MM.1S (cell line): ENCODE measurements around the gene TPCN1.

Experiments
- DNase-seq: peaks from one replicate; pipeline ENCODE4 v3.0.0-alpha.2; 2015
- H2AFZ ChIP-seq: fragments of 300-600 bp; sonication (generic); 2 replicates; pipeline ENCODE4 v1.6.0; 2016; ENCODE audit warnings: antibody characterized with exemption, low read length
- H3F3A ChIP-seq: fragments of 300-600 bp; sonication (generic); 2 replicates; pipeline ENCODE4 v1.6.1; 2016; ENCODE audit warnings: mild to moderate bottlenecking, antibody characterized with exemption, low read length, moderate library complexity, mixed read lengths; ENCODE audit not compliant: insufficient read depth
- H3K27ac ChIP-seq: fragments of 300-600 bp; sonication (generic); 2 replicates; pipeline ENCODE4 v1.5.1; 2016; ENCODE audit warnings: mild to moderate bottlenecking, low read length
- H3K27me3 ChIP-seq: fragments of 300-600 bp; sonication (generic); replicated peaks from 2 replicates; pipeline ENCODE4 v1.6.0; 2016; ENCODE audit warnings: low read length; ENCODE audit not compliant: insufficient read depth
- H3K36me3 ChIP-seq: fragments of 300-600 bp; sonication (generic); replicated peaks from 2 replicates; pipeline ENCODE4 v1.6.1; 2016; ENCODE audit warnings: mild to moderate bottlenecking, low read length, mixed read lengths; ENCODE audit not compliant: insufficient read depth
- H3K4me1 ChIP-seq: fragments of 300-600 bp; sonication (generic); 2 replicates; pipeline ENCODE4 v1.6.1; 2016; ENCODE audit warnings: low read length, mixed read lengths
- H3K4me2 ChIP-seq: fragments of 300-600 bp; sonication (generic); 2 replicates; pipeline ENCODE4 v1.6.0; 2016; ENCODE audit warnings: low read depth, low read length
- H3K4me3 ChIP-seq: fragments of 300-600 bp; sonication (generic); 2 replicates; pipeline ENCODE4 v1.5.1; 2016; ENCODE audit warnings: low read length, mixed read lengths
- H3K79me2 ChIP-seq: fragments of 300-600 bp; sonication (generic); 2 replicates; pipeline ENCODE4 v1.6.1; 2016; ENCODE audit warnings: mixed run types, low read length, mixed read lengths
- H3K9ac ChIP-seq: fragments of 300-600 bp; sonication (generic); 2 replicates; pipeline ENCODE4 v1.6.1; 2016; ENCODE audit warnings: low read length, mixed read lengths
- H3K9me2 ChIP-seq: fragments of 300-600 bp; sonication (generic); replicated peaks from 2 replicates; pipeline ENCODE4 v1.6.1; 2016; ENCODE audit warnings: mild to moderate bottlenecking, low read length, mixed read lengths; ENCODE audit not compliant: insufficient read depth
- H3K9me3 ChIP-seq: fragments of 300-600 bp; sonication (generic); replicated peaks from 2 replicates; pipeline ENCODE4 v1.6.1; 2016; ENCODE audit warnings: mild to moderate bottlenecking, low read length, mixed read lengths; ENCODE audit not compliant: insufficient read depth
- H4K20me1 ChIP-seq: fragments of 300-600 bp; sonication (generic); 2 replicates; pipeline ENCODE4 v1.6.1; 2016; ENCODE audit warnings: mild to moderate bottlenecking, low read length, moderate library complexity, mixed read lengths; ENCODE audit not compliant: insufficient read depth
- CTCF ChIP-seq: fragments of 300-600 bp; sonication (generic); IDR thresholded peaks from 2 replicates; pipeline ENCODE4 v1.5.1; 2016; ENCODE audit warnings: antibody characterized with exemption, low read length, mixed read lengths
- EZH2 ChIP-seq: fragments of 300-600 bp; sonication (generic); optimal IDR thresholded peaks from 2 replicates; pipeline ENCODE3; 2017; ENCODE audit warnings: low read depth, mild to moderate bottlenecking, antibody characterized with exemption, low read length, mixed read lengths
- EZH2phosphoT487 ChIP-seq: fragments of 300-600 bp; sonication (generic); IDR thresholded peaks from 2 replicates; pipeline ENCODE4 v1.6.1; 2018; ENCODE audit warnings: antibody characterized with exemption, low read length

The TPCN1 gene

GRCh38 chr12:113269257-113269943 lies 48.1 kb downstream of the TPCN1 start:
- H2AFZ ChIP-seq: no peak overlapping the region
- H3K4me2 ChIP-seq: no peak overlapping the region
- no peak overlapping the region for H3K4me3 ChIP-seq
- no peaks in the 10 kb centered on the region for H3K79me2 ChIP-seq
- no peaks in the 10 kb centered on the region for H3K9me3 ChIP-seq
- H3K9ac ChIP-seq: no peak overlapping the region
- H3F3A ChIP-seq: no peaks in the 10 kb centered on the region
- no peaks in the 10 kb centered on the region for H4K20me1 ChIP-seq
- TF ChIP-seq EZH2phosphoT487 (no peak), CTCF (no peak), EZH2 (no peak)
- H3K36me3 ChIP-seq: no peaks in the 10 kb centered on the region
- no peaks in the 10 kb centered on the region for H3K27me3 ChIP-seq
- no peak overlapping the region for H3K27ac ChIP-seq
- H3K9me2 ChIP-seq: no peaks in the 10 kb centered on the region
- no peaks in the 10 kb centered on the region for H3K4me1 ChIP-seq
- no peak for DNase-seq

GRCh38 chr12:113270709-113271009 lies 49.4 kb downstream of the TPCN1 start:
- TF ChIP-seq EZH2 (no peak), EZH2phosphoT487 (no peak), CTCF (no peak)
- Histone ChIP-seq H3K9ac (no peak overlapping the region), H3K4me3 (no peak overlapping the region)

GRCh38 chr12:113271466-113271852 lies 50.2 kb downstream of the TPCN1 start:
- H3K27ac ChIP-seq: no peak overlapping the region
- H3K4me3 ChIP-seq: no peak overlapping the region
- no peaks in the 10 kb centered on the region for H3K36me3 ChIP-seq

More at GRCh38 chr12:113270709-113271009, 49.4 kb downstream of the TPCN1 start:
- Histone ChIP-seq H3K9me2 (no peaks in the 10 kb centered on the region), H2AFZ (no peak overlapping the region), H3K27me3 (no peaks in the 10 kb centered on the region), H3K4me2 (no peak overlapping the region), H3K36me3 (no peaks in the 10 kb centered on the region), H3K79me2 (no peaks in the 10 kb centered on the region), H3K27ac (no peak overlapping the region), H3K4me1 (no peaks in the 10 kb centered on the region), H3K9me3 (no peaks in the 10 kb centered on the region), H3F3A (no peaks in the 10 kb centered on the region), H4K20me1 (no peaks in the 10 kb centered on the region)
- no peak for DNase-seq

More at GRCh38 chr12:113271466-113271852, 50.2 kb downstream of the TPCN1 start:
- Histone ChIP-seq H2AFZ (no peak overlapping the region), H3K27me3 (no peaks in the 10 kb centered on the region), H3K9me3 (no peaks in the 10 kb centered on the region), H3K79me2 (no peaks in the 10 kb centered on the region), H3F3A (no peaks in the 10 kb centered on the region), H3K4me2 (no peak overlapping the region), H3K4me1 (no peaks in the 10 kb centered on the region), H4K20me1 (no peaks in the 10 kb centered on the region), H3K9ac (no peak overlapping the region), H3K9me2 (no peaks in the 10 kb centered on the region)
- DNase-seq: no peak
- no peak for TF ChIP-seq CTCF
- no peak for TF ChIP-seq EZH2
- TF ChIP-seq EZH2phosphoT487: no peak
